ENCODE data around the gene PRKAG2. TPM values are rescaled to one million over a fixed set of nuclear protein-coding genes. Genes with fewer than 3 reads are reported as not detected.

The PRKAG2 gene
- polyA plus RNA-seq, 3 donors = 29.2 to 59.8 (median 30.9) TPM

GRCh38 chr7:151623766-151624165, 253.1 kb downstream of the PRKAG2 start:
- peaks cover 0 to 2% (median 0%) of the 10 kb centered on the region in 3 donors for H3K27me3 Mint-ChIP-seq (ENCODE audit: low read depth in 3 of 3)
- H3K4me1 Mint-ChIP-seq = peaks cover 5% of the 10 kb centered on the region
- H3K4me1 ChIP-seq (ENCODE audit: control insufficient read depth in 1 of 2, insufficient read depth in 2 of 2, low read length in 2 of 2) = no peaks in the 10 kb centered on the region
- TF ChIP-seq, protein P1, sequence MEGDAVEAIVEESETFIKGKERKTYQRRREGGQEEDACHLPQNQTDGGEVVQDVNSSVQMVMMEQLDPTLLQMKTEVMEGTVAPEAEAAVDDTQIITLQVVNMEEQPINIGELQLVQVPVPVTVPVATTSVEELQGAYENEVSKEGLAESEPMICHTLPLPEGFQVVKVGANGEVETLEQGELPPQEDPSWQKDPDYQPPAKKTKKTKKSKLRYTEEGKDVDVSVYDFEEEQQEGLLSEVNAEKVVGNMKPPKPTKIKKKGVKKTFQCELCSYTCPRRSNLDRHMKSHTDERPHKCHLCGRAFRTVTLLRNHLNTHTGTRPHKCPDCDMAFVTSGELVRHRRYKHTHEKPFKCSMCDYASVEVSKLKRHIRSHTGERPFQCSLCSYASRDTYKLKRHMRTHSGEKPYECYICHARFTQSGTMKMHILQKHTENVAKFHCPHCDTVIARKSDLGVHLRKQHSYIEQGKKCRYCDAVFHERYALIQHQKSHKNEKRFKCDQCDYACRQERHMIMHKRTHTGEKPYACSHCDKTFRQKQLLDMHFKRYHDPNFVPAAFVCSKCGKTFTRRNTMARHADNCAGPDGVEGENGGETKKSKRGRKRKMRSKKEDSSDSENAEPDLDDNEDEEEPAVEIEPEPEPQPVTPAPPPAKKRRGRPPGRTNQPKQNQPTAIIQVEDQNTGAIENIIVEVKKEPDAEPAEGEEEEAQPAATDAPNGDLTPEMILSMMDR (IDR thresholded peaks at IDR 0.05) = no peak
- H3K9ac ChIP-seq (ENCODE audit: insufficient read depth, low read length, poor library complexity, severe bottlenecking) = no peak overlapping the region
- intact Hi-C loops (cut with micrococcal nuclease) = no loop called here
- DNase-seq = no peak
- no peak overlapping the region for H2AFZ ChIP-seq (ENCODE audit: insufficient read depth, low read depth, low read length, poor library complexity, severe bottlenecking)
- 92% methylated on average over 2 of the region's 6 CpGs for WGBS (ENCODE audit: insufficient coverage)
- no peak overlapping the region for H3K4me3 Mint-ChIP-seq
- H3K27ac Mint-ChIP-seq = no peak overlapping the region
- no peaks in the 10 kb centered on the region for H3K9me3 ChIP-seq (replicated peaks in 1 of 2; ENCODE audit: control insufficient read depth in 1 of 2, insufficient read depth in 1 of 2, low read length in 2 of 2)
- H3K27me3 ChIP-seq (ENCODE audit: control insufficient read depth in 2 of 2, insufficient read depth in 2 of 2, low read length in 2 of 2) = no peaks in the 10 kb centered on the region
- H3K4me3 ChIP-seq (replicated peaks in 1 of 3; ENCODE audit: low read depth in 2 of 3, low read length in 3 of 3) = no peak overlapping the region
- peaks cover 93% of the 10 kb centered on the region for H4K20me1 ChIP-seq (ENCODE audit: insufficient read depth, low read length)
- peaks cover 38% of the 10 kb centered on the region for H3K79me2 ChIP-seq (ENCODE audit: insufficient read depth, low read length)
- peaks cover 28 to 78% of the 10 kb centered on the region in 2 donors for H3K36me3 ChIP-seq (replicated peaks in 1 of 2; ENCODE audit: control insufficient read depth in 1 of 2, insufficient read depth in 2 of 2, low read length in 2 of 2)
- peaks cover 0 to 1% (median 0%) of the 10 kb centered on the region in 7 donors for H3K9me3 Mint-ChIP-seq
- no peak overlapping the region for H3K4me2 ChIP-seq (replicated peaks; ENCODE audit: extremely low read depth, low read length, poor library complexity, severe bottlenecking)
- no peak overlapping the region for H3K27ac ChIP-seq (ENCODE audit: low read depth in 1 of 2, low read length in 2 of 2)
- peaks cover 52 to 73% of the 10 kb centered on the region in 2 donors for H3K36me3 Mint-ChIP-seq

- no peak overlapping the region for H3K27ac Mint-ChIP-seq
- TF ChIP-seq, protein P1 (IDR thresholded peaks at IDR 0.05) = no peak
Observed at GRCh38 chr7:151621961-151622360, 255.0 kb downstream of the PRKAG2 start.

More at GRCh38 chr7:151621961-151622360, 255.0 kb downstream of the PRKAG2 start:
- Mint-ChIP-seq H3K9me3 (peaks cover 0 to 1% (median 0%) of the 10 kb centered on the region in 7 donors), H3K36me3 (peaks cover 44 to 63% of the 10 kb centered on the region in 2 donors), H3K4me3 (no peak overlapping the region), H3K4me1 (peaks cover 5% of the 10 kb centered on the region), H3K27me3 (ENCODE audit: low read depth in 3 of 3) (peaks cover 0 to 2% (median 0%) of the 10 kb centered on the region in 3 donors)
- DNase-seq = no peak
- H3K27ac ChIP-seq (ENCODE audit: low read depth in 1 of 2, low read length in 2 of 2) = no peak overlapping the region
- H4K20me1 ChIP-seq (ENCODE audit: insufficient read depth, low read length) = peaks cover 90% of the 10 kb centered on the region
- peaks cover 30% of the 10 kb centered on the region for H3K79me2 ChIP-seq (ENCODE audit: insufficient read depth, low read length)
- H3K27me3 ChIP-seq (ENCODE audit: control insufficient read depth in 2 of 2, insufficient read depth in 2 of 2, low read length in 2 of 2) = no peaks in the 10 kb centered on the region
- no peaks in the 10 kb centered on the region for H3K9me3 ChIP-seq (replicated peaks in 1 of 2; ENCODE audit: control insufficient read depth in 1 of 2, insufficient read depth in 1 of 2, low read length in 2 of 2)
- H3K9ac ChIP-seq (ENCODE audit: insufficient read depth, low read length, poor library complexity, severe bottlenecking) = no peak overlapping the region
- no peak overlapping the region for H2AFZ ChIP-seq (ENCODE audit: insufficient read depth, low read depth, low read length, poor library complexity, severe bottlenecking)
- intact Hi-C loops (cut with micrococcal nuclease) = no loop called here
- peaks cover 27 to 62% of the 10 kb centered on the region in 2 donors for H3K36me3 ChIP-seq (replicated peaks in 1 of 2; ENCODE audit: control insufficient read depth in 1 of 2, insufficient read depth in 2 of 2, low read length in 2 of 2)
- no peaks in the 10 kb centered on the region for H3K4me1 ChIP-seq (ENCODE audit: control insufficient read depth in 1 of 2, insufficient read depth in 2 of 2, low read length in 2 of 2)
- H3K4me2 ChIP-seq (replicated peaks; ENCODE audit: extremely low read depth, low read length, poor library complexity, severe bottlenecking) = no peak overlapping the region
- WGBS (ENCODE audit: insufficient coverage) = 100% methylated on average over 4 of the region's 5 CpGs
- H3K4me3 ChIP-seq (replicated peaks in 1 of 3; ENCODE audit: low read depth in 2 of 3, low read length in 3 of 3) = no peak overlapping the region
